ENCODE results near the gene PNPLA8.

GRCh38 chr7:108461840-108462239, 64.1 kb downstream of the PNPLA8 start:
- no peak for TF ChIP-seq CTCF (conservative IDR thresholded peaks at IDR 0.05)
- no peak for TF ChIP-seq EZH2 (IDR thresholded peaks at IDR 0.05; ENCODE audit: low read depth)
